Measurements from ENCODE around the gene NUPR1.
"Not testable (repeated sequence)": the region's sequence is repeated elsewhere in the genome, so short reads cannot be mapped to it uniquely, and the experiment has no call there.

The NUPR1 gene

GRCh38 chr16:28554634-28555423, 16.1 kb upstream of the NUPR1 start:
- DNase-seq: no peak

DNA sequence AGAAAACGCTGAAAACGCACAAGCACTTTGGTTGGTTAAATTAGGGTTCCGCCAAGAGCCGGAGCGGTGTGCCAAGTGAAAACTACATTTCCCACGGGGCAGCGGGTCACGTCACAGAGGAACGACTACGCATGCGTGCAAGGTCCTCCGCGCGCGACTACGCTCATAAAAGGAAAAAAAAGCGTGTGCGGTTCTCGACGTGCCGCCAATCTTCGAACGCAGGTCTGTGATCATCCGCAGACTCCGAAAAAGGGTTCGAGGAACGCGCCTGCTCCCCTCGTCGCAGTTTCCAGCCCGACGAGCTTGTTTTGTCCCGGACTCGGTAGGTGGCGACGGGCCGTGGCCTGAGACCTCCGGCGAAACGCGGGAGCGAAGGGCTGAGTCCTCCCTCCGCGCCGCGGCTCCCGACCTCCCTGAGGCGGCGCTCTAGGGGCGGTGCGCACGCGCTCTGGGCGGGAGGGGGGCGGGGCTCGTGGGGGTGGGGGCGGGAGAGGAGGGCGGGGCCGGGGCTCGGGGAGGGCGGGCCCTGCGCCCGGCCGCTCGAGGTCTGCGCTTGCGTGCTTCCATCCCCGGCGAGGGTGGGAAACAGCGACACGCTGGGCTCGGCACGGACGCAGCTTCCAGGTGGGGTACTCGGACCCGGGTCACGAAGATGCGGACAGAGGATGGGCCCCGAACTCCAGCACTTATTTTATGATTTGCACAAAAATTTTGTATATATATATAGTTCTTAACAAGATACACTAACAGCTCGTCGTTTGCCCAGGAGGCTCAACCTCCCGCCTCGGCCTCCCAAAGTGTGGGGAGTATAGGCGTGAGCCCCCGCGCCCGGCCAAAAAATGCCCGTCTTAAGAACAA, 15.2 kb upstream of the NUPR1 start, which contains the start of gene SGF29:
SGF29 (plus strand) TSS at position 145 of the 858 bp plus-strand sequence. CDS start 27,150 bp downstream, outside the sequence.
- peak; percentile 86 to 92 for DNase-seq

GRCh38 chr16:28549301-28549899, 10.6 kb upstream of the NUPR1 start:
- no peak for DNase-seq

DNA sequence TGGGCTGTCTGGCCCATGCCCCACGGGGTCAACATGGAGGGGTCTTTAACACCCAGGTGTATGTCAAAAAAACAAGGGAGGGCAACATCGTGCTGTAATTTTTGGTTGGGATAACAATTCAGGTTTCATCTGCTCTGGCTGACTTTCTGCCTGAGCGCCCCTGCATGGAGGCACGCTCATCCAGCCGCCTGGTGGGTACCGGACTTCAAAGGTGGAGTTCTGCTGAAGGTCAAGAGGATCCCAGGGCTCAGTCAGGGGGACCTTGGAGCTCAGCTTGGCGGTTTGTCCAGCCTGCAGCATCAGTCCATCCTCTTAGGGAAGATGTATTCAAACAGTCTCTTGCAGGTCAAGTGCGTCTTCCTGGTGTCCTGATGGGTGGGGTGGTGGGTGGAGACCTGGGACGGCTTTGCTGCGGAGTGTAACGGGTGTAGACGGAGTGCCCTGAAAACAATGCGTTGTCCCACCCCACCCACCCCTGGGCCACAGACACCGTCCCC, 9.6 kb upstream of the NUPR1 start:
- DNase-seq: no peak

DNA sequence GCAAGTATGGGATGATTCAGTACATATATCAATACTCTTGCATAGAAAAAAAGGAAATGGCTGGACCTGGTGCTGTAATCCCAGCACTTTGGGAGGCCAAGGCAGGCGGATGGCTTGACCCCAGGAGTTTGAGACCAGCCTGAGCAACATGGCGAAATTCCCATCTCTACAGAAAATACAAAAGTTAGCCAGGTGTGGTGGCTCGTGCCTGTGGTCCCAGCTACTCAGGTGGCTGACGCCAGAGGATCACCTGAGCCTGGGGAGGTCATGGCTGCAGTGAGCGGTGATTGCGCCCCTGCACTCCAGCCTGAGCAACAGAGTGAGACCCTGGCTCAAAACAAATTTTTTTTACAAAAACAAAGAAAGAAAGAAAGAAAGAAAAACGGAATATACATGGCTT, 7.9 kb upstream of the NUPR1 start:
- DNase-seq: no peak

DNA sequence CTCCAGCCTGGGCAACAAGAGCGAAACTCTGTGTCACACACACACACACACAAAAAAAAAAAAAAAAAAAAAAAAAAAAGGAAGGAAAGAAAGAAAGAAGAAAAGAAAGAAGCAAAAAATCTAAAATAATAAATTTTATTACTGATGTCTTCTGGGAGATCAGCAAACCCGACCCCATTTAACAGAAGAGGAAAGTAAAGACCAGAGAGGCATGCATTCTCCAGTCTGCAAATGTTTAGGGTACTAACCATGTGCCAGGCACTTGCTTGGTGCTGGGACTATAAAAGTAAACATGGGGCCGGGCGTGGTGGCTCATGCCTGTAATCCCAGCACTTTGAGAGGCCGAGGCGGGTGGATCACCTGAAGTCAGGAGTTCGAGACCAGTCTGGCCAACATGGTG, 7.2 kb upstream of the NUPR1 start:
- not testable (repeated sequence) for DNase-seq

GRCh38 chr16:28544998-28545397, 6.2 kb upstream of the NUPR1 start:
- DNase-seq: no peak

DNA sequence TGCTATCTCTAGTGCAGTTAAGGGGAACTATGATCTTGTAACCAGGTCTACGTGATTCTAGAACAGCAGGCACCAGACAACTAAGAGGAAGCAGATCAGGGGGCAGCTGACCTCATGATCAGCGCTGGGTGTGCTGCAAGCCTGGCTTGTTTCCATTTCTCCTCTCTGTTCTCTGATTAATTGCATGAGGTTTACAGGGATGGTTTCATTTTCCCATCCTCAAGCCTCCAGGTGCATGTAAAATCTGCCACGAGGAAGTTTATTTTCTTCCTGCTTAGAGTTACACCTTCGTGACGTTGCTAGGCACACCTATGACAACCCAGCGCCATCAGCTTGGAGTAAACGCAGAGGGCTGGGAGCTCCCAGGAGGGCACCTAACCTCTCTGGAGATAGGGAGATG, 4.3 kb upstream of the NUPR1 start:
- peak; percentile 5 to 12 for DNase-seq

GRCh38 chr16:28542646-28543045, 3.9 kb upstream of the NUPR1 start:
- DNase-seq: no peak

DNA sequence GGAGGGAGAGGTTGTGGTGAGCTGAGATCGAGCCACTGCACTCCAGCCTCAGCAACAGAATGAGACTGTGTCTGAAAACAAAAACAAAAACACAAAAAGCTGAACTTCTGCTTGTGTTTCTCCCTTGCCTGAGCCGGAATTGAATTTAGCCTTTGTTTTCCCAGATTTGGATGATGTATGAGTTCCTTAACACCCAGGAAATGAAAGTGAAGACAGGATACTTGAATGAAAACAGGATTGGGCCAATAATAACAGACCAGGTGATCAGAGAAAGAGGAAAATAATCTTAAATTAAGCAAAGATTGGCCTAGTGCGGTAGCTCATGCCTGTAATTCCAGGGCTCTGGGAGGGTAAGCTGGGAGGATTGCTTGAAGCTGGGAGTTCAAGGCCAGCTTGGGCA, 1.6 kb upstream of the NUPR1 start:
- no peak for DNase-seq

DNA sequence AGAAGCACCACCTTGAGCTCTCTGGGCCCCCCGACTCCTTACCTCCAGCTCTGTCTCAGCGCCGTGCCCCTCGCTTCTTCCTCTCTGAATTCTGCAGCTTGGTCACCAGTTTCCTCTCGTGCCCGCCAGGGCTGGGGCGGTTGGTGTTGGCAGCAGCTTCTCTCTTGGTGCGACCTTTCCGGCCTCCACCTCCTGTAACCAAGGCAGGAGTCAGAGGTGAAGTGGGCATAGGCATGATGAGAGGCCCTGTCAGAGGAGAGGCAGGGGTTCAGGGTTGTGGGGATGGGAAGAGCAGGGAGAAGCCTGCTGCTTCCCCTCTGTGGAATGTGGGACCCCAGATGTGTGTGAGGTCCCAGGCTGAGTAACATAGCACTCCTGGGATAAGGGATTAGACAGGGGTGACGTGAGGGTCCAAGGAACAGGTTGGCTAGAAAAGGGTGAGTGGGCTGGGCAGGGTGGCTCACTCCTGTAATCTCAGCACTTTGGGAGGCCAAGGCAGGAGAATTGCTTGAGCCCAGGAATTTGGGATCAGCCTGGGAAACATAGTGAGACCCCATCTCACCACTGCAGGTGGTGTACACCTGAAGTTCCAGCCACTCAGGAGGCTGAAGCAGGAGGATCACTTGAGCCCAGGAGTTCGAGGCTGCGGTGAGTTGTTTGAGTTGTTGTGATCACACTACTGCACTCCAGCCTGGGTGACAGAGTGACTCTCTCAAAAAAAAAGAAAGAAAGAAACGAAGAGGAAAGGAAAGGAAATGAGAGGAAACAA, 626 bp downstream of the NUPR1 start:
- no peak for DNase-seq

GRCh38 chr16:28537076-28537475, 1.7 kb downstream of the NUPR1 start:
- DNase-seq: no peak

DNA sequence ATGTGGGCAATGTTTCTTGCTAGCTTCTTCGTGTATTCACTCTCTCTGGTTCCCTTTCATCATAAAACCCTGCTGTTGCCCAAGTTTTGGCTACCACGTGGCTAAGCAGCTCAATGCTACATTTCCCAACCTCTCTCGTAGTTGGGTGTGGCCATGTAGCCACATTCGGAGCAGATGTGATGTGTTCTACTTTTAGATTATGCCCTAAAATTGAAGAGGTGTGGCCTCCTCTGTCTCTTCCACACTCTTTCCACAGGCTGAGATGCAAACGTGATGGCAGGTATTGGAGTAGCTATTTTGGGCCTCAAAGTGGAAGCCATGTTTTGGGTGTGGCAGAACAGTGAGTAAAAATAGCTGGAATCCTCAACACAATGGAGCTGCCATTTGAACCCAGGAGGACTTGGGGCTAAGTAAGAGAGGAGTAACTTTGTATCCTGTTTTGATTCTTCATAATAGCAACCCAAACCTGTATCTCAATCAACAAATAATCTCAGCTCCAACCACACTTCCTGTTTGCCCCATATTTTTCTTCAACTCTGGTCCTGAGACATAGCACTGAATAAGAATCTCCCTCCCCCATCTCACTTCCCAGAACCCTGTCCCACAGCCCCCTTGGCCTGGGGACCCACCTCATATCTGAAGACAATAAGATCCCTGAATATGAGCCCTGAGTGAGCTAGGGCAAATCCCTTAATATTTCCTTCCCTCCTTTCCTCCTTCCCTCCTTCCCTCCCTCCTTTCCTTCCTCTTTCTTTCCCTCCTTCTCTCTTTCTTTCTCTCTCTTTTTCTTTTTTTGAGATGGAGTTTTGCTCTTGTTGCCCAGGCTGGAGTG, 4.0 kb downstream of the NUPR1 start:
- no peak for DNase-seq

- no peak for DNase-seq
These were observed 5.7 kb downstream of the NUPR1 start for GRCh38 chr16:28532940-28533647.

GRCh38 chr16:28531777-28532744, 6.7 kb downstream of the NUPR1 start:
- DNase-seq: no peak

GRCh38 chr16:28529124-28529523, 9.7 kb downstream of the NUPR1 start:
- DNase-seq: no peak

DNA sequence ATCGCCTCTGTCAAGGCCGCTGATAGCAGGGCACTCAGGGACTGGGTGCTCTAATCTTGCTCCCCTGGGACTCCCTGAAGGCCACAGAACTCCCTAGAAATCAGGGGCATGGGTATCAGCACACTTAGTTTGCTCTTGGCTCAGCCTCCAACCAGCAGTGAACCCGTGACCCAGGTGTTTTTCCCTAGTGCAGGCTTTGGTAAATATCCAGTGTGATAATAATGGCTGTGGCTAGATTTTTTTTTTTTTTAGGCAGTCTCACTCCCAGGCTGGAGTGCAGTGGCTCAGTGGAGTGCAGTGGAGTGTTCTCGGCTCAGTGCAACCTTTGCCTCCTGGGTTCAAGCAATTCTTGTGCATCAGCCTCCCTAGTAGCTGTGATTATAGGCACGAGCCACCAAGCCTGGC, 10.3 kb downstream of the NUPR1 start:
- no peak for DNase-seq

DNA sequence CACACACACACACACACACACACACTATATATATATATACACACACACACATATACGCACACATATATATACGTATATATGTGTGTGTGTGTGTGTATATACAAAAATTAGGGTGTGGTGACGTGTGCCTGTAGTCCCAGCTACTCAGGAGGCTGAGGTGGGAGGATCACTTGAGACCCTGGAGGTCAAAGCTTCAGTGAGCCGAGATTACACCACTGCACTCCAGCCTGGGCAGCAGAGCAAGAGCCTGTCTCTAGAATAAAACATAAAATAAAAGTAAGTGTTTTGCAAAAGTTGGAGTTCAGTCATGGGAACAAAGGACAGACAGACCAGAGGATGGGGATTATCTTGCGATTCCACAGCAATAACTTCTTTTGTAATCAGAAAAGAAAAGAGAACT, 10.8 kb downstream of the NUPR1 start:
- no peak for DNase-seq

DNA sequence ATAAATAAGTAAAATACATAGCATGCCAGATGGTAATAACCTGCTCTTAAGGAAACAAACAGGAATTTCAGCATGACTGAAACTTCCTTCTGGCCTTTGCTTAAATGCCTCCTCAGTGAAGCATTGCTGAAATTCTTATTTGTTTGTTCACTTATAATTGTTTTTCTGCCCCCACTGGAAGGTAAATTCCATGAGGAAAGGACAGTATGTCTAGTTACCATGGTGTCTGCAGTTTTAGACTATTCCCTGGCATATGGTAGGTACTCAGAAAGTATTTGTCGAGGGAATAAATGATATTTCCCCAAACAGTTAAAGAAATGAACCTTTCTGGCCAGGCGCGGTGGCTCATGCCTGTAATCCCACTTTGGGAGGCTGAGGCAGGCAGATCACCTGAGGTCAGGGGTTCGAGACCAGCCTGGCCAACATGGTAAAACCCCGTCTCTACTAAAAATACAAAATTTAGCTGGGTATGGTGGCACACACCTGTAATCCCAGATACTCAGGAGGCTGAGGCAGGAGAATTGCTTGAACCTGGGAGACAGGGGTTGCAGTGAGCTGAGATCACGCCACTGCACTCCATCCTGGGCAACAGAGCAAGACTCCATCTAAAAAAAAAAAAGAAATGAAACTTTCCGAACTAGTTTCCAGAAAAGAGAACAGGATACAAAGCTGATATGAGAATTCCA, 11.5 kb downstream of the NUPR1 start:
- not testable (repeated sequence) for DNase-seq
